NCI-H446 treated with DMSO at 0.1 percent for 48 hours (cell line): Measurements from ENCODE around the gene PMS1.
"Not testable (repeated sequence)": the region's sequence is repeated elsewhere in the genome, so short reads cannot be mapped to it uniquely, and the experiment has no call there.

Experiments used
- DNase-seq: peaks from one replicate; lab custom pipeline; 2025; lab: John Stamatoyannopoulos, UW

PMS1 gene

DNA sequence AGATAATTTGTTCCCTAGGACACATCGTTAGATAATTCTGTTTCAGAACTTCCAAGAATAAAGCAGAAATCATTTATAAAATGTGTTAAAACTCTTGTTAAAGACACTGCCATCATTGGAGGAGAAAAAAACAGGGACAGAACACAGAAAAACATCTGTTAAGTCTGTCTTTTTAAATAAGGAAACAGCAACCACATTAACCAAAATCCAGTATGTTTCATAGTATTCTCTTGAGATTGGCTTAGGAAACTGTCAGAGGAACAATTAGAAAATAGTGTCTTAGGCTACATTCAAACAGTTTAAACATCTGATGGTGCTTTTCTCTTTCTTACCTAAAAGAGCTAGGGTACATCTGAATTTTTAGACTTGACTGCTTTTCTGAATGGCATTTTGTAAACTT is 81.6 kb downstream of the PMS1 start:
- no peak for DNase-seq

DNA sequence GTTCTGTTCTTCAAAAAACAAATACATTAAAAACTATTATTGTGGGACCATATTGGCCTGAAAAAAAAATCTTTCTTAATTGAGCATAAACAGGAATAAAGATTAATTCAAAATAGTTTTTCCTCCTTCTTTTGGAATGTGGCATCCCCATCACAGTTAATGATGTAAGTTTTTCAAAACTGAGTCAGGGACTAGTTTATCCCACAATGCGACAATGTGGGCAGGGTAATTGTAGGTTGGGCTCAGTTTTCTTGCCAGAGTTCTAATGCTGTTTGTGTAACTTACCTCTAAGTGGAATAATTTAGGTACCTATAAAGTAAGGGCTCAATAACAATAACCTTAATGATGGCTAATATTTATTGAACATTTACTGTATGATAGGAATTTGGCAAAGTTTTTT is 82.0 kb downstream of the PMS1 start:
- no peak for DNase-seq

DNA sequence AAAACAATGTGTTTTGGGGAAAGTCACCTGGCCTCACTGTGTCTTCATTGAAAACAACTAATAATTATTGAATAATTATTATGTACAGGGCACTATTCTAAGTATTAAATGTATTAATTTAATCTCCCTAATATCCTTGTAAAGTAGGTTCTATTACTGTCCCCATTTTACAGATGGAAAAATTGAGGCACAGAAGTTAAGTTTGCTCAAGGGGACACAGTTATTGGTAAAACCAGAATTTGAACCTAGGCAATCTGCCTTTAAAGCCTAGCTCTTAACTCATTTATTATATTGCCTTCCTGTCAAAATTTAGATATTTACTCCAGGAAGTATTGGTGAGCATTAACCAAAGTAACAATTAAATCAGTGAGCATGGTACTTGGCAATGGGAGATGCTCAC is 84.6 kb downstream of the PMS1 start:
- no peak for DNase-seq

GRCh38 chr2:189870381-189871085 is 86.3 kb downstream of the PMS1 start:
- DNase-seq = no peak

DNA sequence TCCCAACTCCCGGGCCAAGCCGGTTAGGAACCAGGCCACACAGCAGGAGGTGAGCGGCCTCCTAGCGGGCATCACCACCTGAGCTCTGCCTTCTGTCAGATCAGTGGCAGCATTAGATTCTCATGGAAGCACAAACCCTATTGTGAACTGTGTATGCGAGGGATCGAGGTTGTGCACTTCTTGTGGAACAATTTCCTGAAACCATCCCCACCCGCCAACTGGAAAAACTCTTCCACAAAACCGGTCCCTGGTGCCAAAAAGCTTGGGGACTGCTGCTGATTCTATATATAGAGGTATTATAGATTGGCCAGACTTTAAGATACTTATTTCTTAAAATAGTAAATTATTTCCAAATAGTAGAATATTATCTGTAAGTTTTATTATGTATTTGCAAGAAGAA is 89.4 kb downstream of the PMS1 start:
- DNase-seq = no peak

- DNase-seq = no peak
Measured at GRCh38 chr2:189874586-189875320, 90.5 kb downstream of the PMS1 start.

DNA sequence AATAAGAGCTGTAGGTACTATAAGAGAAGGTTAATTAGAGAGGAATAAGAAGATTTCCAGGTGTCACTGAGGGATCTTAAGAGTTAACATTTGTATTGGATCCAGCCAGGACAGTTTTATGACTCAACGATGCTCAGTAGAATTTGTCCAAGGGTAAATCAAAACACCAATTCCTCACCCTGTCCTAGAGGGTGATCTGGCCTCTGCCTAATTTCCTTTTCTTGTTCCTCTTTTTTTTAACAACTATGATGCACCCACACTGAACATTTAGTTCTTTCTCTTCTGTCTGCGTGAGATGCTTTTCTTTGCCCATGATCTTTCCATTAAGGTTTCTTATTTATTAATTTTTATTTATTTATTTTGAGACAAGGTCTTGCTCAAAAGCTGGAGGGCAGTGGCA is 92.0 kb downstream of the PMS1 start:
- DNase-seq = no peak

DNA sequence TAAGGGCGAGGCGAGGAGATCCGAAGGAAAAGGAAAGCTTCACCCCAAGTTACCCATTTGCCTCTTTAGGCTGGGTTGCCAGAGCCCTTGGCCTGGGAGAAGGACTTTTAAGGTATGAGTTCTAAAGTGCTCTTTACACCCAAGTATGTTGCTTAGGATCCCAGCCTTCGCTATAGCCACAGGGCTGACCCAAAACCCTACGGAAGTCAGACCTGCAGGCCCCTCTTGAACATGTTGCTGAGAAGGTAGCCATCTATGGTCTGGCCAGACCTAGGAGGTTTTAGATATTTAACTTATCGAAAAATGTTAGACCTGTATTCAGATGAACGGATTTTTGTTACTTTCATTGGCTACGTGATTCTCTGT is 95.4 kb downstream of the PMS1 start:
- DNase-seq = no peak

DNA sequence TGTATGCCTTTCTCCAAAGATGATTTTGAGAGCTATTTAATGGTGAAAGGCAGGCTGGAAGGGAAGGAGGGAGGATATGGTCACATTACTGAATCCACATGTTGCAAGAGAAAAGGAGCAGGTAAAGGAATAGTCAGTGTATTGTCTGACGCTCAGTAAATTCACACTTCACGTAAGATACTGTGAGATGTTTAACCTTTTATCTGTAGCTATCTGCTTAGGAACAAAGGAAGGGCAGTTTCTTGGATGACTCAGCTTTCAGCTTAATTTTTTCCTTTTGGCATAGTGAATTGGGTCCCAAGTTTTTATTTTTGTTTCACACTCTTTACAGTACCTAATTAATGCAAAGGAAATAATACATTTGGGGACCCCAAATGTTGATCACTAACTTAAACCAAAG is 96.2 kb downstream of the PMS1 start:
- no peak for DNase-seq

DNA sequence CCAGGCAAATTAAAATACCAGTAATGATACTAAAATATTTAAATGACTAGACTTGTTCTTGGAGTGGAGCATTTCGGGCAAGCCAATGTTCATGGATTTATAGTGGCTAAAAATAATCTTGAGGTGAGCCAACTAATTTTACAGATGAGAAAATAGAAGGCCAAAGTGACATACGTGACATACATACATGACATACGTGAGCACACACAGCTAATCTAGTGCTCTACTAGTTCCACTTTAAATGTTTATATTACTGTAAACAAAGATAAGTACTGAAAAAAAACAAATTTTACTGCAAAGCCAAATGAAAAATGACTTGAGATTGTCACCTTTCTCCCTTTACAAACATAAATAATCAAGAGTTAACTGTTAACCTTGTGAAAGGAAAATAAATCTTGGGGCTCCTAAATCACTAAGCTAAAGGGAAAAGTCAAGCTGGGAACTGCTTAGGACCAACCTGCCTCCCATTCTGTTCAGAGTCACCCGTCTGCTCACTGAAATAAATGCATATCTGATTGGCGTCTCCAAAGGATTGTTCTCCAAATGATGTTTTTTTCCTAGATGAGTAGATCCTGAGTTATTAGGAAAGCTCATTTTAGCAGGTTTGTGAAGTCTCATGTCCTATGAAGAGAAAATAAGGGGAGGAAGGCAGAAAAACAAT is 96.7 kb downstream of the PMS1 start:
- DNase-seq = no peak

GRCh38 chr2:189885368-189885767 is 101.1 kb downstream of the PMS1 start:
- DNase-seq = no peak

DNA sequence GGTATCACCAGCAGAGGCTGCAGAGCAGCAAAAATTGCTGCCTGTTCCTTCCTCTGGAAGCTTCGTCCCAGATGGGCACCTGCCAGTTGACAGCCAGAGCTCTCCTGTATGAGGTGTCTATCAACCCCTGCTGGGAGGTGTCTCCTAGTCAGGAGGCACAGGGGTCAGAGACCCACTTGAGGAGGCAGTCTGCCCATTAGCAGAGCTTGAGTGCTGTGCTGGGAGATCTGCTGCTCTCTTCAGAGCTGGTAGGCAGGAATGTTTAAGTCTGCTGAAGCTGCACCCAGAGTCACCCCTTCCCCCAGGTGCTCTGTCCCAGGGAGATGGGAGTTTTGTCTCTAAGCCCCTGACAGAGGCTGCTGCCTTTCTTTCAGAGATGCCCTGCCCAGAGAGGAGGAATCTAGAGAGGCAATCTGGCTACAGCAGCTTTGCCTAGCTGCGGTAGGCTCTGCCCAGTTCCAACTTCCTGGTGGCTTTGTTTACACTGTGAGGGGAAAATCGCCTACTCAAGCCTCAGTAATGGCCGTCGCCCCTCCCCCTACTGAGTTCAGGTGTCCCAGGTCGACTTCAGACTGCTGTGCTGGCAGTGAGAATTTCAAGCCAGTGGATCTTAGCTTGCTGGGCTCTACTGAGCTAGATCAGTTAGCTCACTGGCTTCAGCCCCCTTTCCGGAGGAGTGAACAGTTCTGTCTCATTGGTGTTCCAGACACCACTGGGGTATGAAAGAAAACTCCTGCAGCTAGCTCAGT is 108.5 kb downstream of the PMS1 start:
- DNase-seq = not testable (repeated sequence)

- DNase-seq = no peak
Measured at GRCh38 chr2:189896809-189897208, 112.6 kb downstream of the PMS1 start.

DNA sequence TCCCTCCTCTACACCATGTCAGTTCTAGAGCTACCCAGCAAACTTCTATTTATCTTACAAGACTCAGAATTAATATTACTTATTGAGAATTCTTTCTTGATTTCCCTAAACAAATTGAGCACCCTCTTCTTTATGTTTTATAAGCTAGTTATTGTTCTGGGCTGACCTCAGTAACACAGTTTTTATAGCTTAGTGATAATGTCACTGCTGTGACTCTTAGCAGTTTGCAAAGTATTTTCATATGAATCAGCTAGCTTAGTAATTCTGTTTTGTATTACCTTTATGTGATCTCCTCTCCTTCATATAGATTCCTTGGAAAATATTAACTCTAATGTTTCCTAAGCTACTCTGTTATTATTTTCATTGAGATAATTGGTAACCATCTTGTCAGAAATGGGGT is 114.9 kb downstream of the PMS1 start:
- no peak for DNase-seq

DNA sequence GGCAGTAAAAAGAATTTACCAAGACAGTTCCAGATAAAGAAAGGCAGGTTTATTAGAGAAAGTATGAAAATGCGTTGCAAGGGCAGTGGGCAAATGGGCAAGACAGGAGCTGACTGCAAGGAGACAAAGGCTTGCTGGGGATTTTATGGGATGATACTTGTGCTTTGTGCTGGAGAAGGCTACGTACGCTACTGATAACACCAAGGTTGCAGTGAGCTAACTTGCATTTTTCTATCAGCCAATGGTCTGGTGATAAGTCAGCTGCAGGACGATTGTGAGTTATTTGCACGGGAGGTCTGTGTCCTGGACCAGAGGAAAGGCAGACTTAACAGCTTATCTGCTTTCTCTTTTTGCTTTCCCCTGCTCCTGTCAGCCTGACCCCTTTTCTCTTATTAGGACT is 116.5 kb downstream of the PMS1 start:
- DNase-seq = no peak

DNA sequence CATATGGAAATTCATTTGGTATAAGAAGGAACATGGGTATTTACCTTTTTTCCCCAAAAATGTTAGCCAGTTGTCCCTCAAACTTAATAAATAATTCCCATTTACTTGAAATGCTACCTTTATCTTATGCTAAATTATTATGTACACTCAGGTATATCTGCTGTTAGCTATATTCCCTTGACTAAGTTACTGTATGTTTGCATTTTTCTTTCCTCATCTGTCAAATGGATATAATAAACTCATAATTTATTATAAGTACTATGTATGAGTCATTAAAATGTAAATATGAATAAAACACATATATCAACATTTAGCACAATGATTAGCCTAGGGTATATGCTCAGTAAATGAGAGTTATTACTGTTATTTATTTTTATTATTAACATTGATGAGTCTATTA is 117.4 kb downstream of the PMS1 start:
- DNase-seq = no peak

DNA sequence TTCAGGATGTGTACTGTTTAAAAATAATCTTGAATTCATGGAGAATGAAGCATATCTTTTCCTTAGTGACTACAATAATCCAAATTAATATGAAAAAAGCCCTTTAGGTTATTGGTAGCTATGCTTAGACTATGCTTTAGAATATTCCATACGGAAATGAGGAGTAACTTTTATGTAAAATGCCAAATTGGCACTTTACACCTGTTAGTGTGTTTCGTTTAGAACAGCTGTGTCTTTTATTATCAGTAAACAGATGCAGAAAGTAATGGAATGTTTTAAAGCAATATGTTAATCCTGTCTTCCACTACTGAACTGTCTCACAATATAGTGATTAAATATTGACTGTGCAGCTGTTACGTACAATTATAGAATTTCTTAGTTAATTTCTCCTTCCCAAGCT is 129.6 kb downstream of the PMS1 start:
- DNase-seq = no peak

DNA sequence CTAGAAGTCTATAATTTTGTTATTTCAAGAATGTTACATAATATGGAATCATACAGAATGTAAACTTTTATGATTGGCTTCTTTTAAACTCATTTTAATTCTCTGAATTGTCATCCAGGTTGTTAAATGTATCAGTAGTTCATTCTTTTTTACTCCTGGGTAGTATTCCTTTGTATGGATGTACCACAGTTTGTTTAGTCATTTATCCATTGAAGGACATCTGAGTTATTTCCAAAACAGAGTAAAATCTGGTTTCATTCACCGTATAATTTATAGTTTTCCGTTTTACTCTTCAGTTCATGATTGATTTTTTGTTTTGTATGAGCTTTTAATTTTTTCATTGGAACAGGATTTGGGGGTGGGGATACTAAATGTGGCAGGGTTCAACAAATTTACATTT is 132.4 kb downstream of the PMS1 start:
- no peak for DNase-seq
